Gastrocnemius medialis (tissue), 4 donors: ENCODE measurements around the gene LAP3.

Experiments
- POLR2A ChIP-seq, 2 donors: fragments of 450-650 bp; IDR thresholded peaks; one replicate each; pipeline ENCODE4 v1.6.1; 2017; ENCODE audit warnings: antibody characterized with exemption in 2 of 2, mild to moderate bottlenecking in 2 of 2, moderate library complexity in 2 of 2
- TF ChIP-seq, protein P1 (sequence below), 5 experiments: fragments of 450-650 bp in 3 of 5; fragments of 200-600 bp in 2 of 5; sonication (generic) in 2 of 5; IDR thresholded peaks in 4 of 5; conservative IDR thresholded peaks in 1 of 5; 1 replicate in 4 of 5; 2 replicates in 1 of 5; pipeline ENCODE4 v1.5.1; 2016 to 2019; ENCODE audit warnings: antibody characterized with exemption in 5 of 5, mild to moderate bottlenecking in 3 of 5, moderate library complexity in 3 of 5

DNA sequence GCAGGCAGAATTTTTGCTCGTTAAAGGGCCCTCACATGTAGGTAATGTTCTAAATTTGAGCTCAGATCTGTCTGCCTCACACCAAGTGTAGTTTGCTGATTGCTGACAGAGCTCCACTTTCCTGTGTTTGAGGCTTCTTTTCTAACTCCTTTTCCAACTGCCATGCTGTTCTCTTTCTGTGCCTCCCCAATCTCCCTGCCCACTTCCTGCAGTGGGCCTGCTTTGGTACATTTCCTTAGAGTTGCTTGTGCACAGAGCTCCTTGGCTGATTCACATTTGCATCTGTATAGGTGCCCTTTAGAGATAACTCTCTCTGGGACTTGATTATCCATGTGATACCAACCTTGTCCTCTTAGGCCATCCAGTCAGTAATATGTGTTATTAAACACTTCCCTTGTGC is 41.9 kb downstream of the LAP3 start:
- TF ChIP-seq, protein P1, sequence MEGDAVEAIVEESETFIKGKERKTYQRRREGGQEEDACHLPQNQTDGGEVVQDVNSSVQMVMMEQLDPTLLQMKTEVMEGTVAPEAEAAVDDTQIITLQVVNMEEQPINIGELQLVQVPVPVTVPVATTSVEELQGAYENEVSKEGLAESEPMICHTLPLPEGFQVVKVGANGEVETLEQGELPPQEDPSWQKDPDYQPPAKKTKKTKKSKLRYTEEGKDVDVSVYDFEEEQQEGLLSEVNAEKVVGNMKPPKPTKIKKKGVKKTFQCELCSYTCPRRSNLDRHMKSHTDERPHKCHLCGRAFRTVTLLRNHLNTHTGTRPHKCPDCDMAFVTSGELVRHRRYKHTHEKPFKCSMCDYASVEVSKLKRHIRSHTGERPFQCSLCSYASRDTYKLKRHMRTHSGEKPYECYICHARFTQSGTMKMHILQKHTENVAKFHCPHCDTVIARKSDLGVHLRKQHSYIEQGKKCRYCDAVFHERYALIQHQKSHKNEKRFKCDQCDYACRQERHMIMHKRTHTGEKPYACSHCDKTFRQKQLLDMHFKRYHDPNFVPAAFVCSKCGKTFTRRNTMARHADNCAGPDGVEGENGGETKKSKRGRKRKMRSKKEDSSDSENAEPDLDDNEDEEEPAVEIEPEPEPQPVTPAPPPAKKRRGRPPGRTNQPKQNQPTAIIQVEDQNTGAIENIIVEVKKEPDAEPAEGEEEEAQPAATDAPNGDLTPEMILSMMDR (IDR thresholded peaks at IDR 0.05 in 4 of 5, conservative IDR thresholded peaks at IDR 0.05 in 1 of 5): no peak
- no peak for TF ChIP-seq POLR2A (IDR thresholded peaks at IDR 0.05)
